ENCODE measurements around the gene TSPAN6.
A peak's percentile ranks its signal among the peaks of the same experiment; 100 is the strongest.

TSPAN6 gene

GRCh38 chrX:100673397-100673953, 36.9 kb upstream of the TSPAN6 start:
- Histone ChIP-seq H3K27ac (peak overlapping the region in 1 of 11 experiments; percentile 52; a peak in 1 of 22 replicates), H3K4me3 (no peak overlapping the region), H3K27me3 (peaks cover 0 to 52% (median 0%) of the 10 kb centered on the region in 11 experiments; a peak in 4 of 22 replicates), H3K9ac (no peak overlapping the region), H3K4me2 (peak overlapping the region; percentile 5 to 80 (median 66); a peak in 20 of 22 replicates), H3K36me3 (no peaks in the 10 kb centered on the region), H4K20me1 (peaks cover 0 to 10% (median 0%) of the 10 kb centered on the region in 11 experiments; a peak in 1 of 22 replicates), H3K4me1 (peaks cover 22 to 30% (median 26%) of the 10 kb centered on the region in 10 experiments), H3K9me3 (replicated peaks in 1 of 11) (no peaks in the 10 kb centered on the region)
- no peak for TF ChIP-seq Cebpa-rat (IDR thresholded peaks at IDR 0.05)

- TF ChIP-seq Cebpa-rat (IDR thresholded peaks at IDR 0.05) = no peak
- H3K27me3 ChIP-seq = peaks cover 0 to 47% (median 0%) of the 10 kb centered on the region in 11 experiments; a peak in 4 of 22 replicates
Observed at GRCh38 chrX:100672966-100673365, 36.4 kb upstream of the TSPAN6 start.

GRCh38 chrX:100663642-100664041, 27.0 kb upstream of the TSPAN6 start:
- H3K4me3 ChIP-seq = no peak overlapping the region
- no peak for TF ChIP-seq Cebpa-rat (IDR thresholded peaks at IDR 0.05)
- peaks cover 0 to 39% (median 0%) of the 10 kb centered on the region in 11 experiments; a peak in 4 of 22 replicates for H3K27me3 ChIP-seq
- no peak overlapping the region for H3K27ac ChIP-seq
- H3K4me1 ChIP-seq = peaks cover 12 to 18% (median 14%) of the 10 kb centered on the region in 10 experiments
- no peaks in the 10 kb centered on the region for H3K9me3 ChIP-seq (replicated peaks in 1 of 11)
- H3K4me2 ChIP-seq = no peak overlapping the region
- H3K36me3 ChIP-seq = no peaks in the 10 kb centered on the region
- H4K20me1 ChIP-seq = 0 out of 22 replicates have a peak, but pooled peaks cover 0 to 6% (median 0%) of the 10 kb centered on the region in 11 experiments
- H3K9ac ChIP-seq = no peak overlapping the region

More at GRCh38 chrX:100672966-100673365, 36.4 kb upstream of the TSPAN6 start:
- H3K9me3 ChIP-seq (replicated peaks in 1 of 11) = no peaks in the 10 kb centered on the region
- H3K27ac ChIP-seq = no peak overlapping the region
- peak overlapping the region in 5 of 11 experiments; percentile 63 to 80 (median 70); a peak in 4 of 22 replicates for H3K4me2 ChIP-seq
- H3K9ac ChIP-seq = no peak overlapping the region
- H3K4me3 ChIP-seq = no peak overlapping the region
- peaks cover 0 to 10% (median 0%) of the 10 kb centered on the region in 11 experiments; a peak in 1 of 22 replicates for H4K20me1 ChIP-seq
- H3K4me1 ChIP-seq = peaks cover 22 to 30% (median 26%) of the 10 kb centered on the region in 10 experiments
- H3K36me3 ChIP-seq = no peaks in the 10 kb centered on the region

GRCh38 chrX:100662796-100663195, 26.2 kb upstream of the TSPAN6 start:
- peak overlapping the region in 3 of 11 experiments; percentile 10 to 14 (median 14); a peak in 3 of 22 replicates for H3K4me2 ChIP-seq
- H3K9me3 ChIP-seq (replicated peaks in 1 of 11) = no peaks in the 10 kb centered on the region
- no peak overlapping the region for H3K4me3 ChIP-seq
- H3K27me3 ChIP-seq = peaks cover 0 to 37% (median 0%) of the 10 kb centered on the region in 11 experiments; a peak in 4 of 22 replicates
- no peak for TF ChIP-seq Cebpa-rat (IDR thresholded peaks at IDR 0.05)
- peaks cover 15 to 26% (median 18%) of the 10 kb centered on the region in 10 experiments for H3K4me1 ChIP-seq
- 0 out of 22 replicates have a peak, but pooled peaks cover 0 to 6% (median 0%) of the 10 kb centered on the region in 11 experiments for H4K20me1 ChIP-seq
- no peak overlapping the region for H3K27ac ChIP-seq
- no peak overlapping the region for H3K9ac ChIP-seq
- H3K36me3 ChIP-seq = no peaks in the 10 kb centered on the region

GRCh38 chrX:100662170-100662569, 25.6 kb upstream of the TSPAN6 start:
- H3K4me2 ChIP-seq = no peak overlapping the region
- 0 out of 22 replicates have a peak, but pooled peaks cover 0 to 6% (median 0%) of the 10 kb centered on the region in 11 experiments for H4K20me1 ChIP-seq
- H3K4me3 ChIP-seq = no peak overlapping the region
- H3K27ac ChIP-seq = no peak overlapping the region
- no peaks in the 10 kb centered on the region for H3K36me3 ChIP-seq
- TF ChIP-seq Cebpa-rat (IDR thresholded peaks at IDR 0.05) = no peak
- peaks cover 15 to 27% (median 18%) of the 10 kb centered on the region in 10 experiments for H3K4me1 ChIP-seq
- H3K9me3 ChIP-seq (replicated peaks in 1 of 11) = no peaks in the 10 kb centered on the region
- H3K9ac ChIP-seq = no peak overlapping the region
- peaks cover 0 to 33% (median 0%) of the 10 kb centered on the region in 11 experiments; a peak in 4 of 22 replicates for H3K27me3 ChIP-seq

- TF ChIP-seq Cebpa-rat (IDR thresholded peaks at IDR 0.05) = no peak
- Histone ChIP-seq H3K9me3 (replicated peaks in 1 of 11) (no peaks in the 10 kb centered on the region), H3K4me3 (no peak overlapping the region), H3K36me3 (no peaks in the 10 kb centered on the region), H3K9ac (no peak overlapping the region), H3K27ac (no peak overlapping the region), H3K4me1 (peaks cover 15 to 27% (median 18%) of the 10 kb centered on the region in 10 experiments), H3K4me2 (peak overlapping the region; percentile 6 to 68 (median 50); a peak in 20 of 22 replicates), H3K27me3 (peaks cover 0 to 35% (median 0%) of the 10 kb centered on the region in 11 experiments; a peak in 3 of 22 replicates), H4K20me1 (no peaks in the 10 kb centered on the region)
Observed at GRCh38 chrX:100659431-100660137, 23.0 kb upstream of the TSPAN6 start.

- peaks cover 15 to 27% (median 18%) of the 10 kb centered on the region in 10 experiments for H3K4me1 ChIP-seq
- H3K9me3 ChIP-seq (replicated peaks in 1 of 11) = no peaks in the 10 kb centered on the region
- H3K4me2 ChIP-seq = peak overlapping the region; percentile 6 to 68 (median 50)
- no peak overlapping the region for H3K9ac ChIP-seq
- H3K4me3 ChIP-seq = no peak overlapping the region
- H3K36me3 ChIP-seq = no peaks in the 10 kb centered on the region
- no peak for TF ChIP-seq Cebpa-rat (IDR thresholded peaks at IDR 0.05)
- no peaks in the 10 kb centered on the region for H4K20me1 ChIP-seq
- H3K27ac ChIP-seq = no peak overlapping the region
- H3K27me3 ChIP-seq = peaks cover 0 to 38% (median 0%) of the 10 kb centered on the region in 11 experiments; a peak in 3 of 22 replicates
Observed at GRCh38 chrX:100658941-100659381, 22.4 kb upstream of the TSPAN6 start.

GRCh38 chrX:100654261-100654660, 17.7 kb upstream of the TSPAN6 start:
- TF ChIP-seq Cebpa-rat (IDR thresholded peaks at IDR 0.05) = no peak
- H3K27ac ChIP-seq = no peak overlapping the region
- H4K20me1 ChIP-seq = 0 out of 22 replicates have a peak, but pooled peaks cover 0 to 5% (median 0%) of the 10 kb centered on the region in 11 experiments

GRCh38 chrX:100652266-100652665, 15.7 kb upstream of the TSPAN6 start:
- Histone ChIP-seq H3K9me3 (replicated peaks in 1 of 11) (no peaks in the 10 kb centered on the region), H3K27ac (no peak overlapping the region), H3K4me3 (no peak overlapping the region), H4K20me1 (0 out of 22 replicates have a peak, but pooled peaks cover 0 to 6% (median 0%) of the 10 kb centered on the region in 11 experiments), H3K9ac (no peak overlapping the region), H3K4me1 (peaks cover 12 to 33% (median 15%) of the 10 kb centered on the region in 10 experiments), H3K27me3 (peaks cover 0 to 59% (median 0%) of the 10 kb centered on the region in 11 experiments; a peak in 5 of 22 replicates), H3K4me2 (no peak overlapping the region), H3K36me3 (no peaks in the 10 kb centered on the region)
- no peak for TF ChIP-seq Cebpa-rat (IDR thresholded peaks at IDR 0.05)

More at GRCh38 chrX:100654261-100654660, 17.7 kb upstream of the TSPAN6 start:
- Histone ChIP-seq H3K36me3 (no peaks in the 10 kb centered on the region), H3K27me3 (peaks cover 0 to 56% (median 0%) of the 10 kb centered on the region in 11 experiments; a peak in 4 of 22 replicates), H3K4me2 (no peak overlapping the region), H3K9me3 (replicated peaks in 1 of 11) (no peaks in the 10 kb centered on the region), H3K4me3 (no peak overlapping the region), H3K9ac (no peak overlapping the region), H3K4me1 (peaks cover 12 to 34% (median 17%) of the 10 kb centered on the region in 10 experiments)

Measured in BLaER1 treated with 17β-estradiol and CSF1 and Interleukin-3, amounts not matched to agents 10 nM and 100 nM (cell line).